Right atrium auricular region (tissue), 2 donors: Measurements from ENCODE around the gene COBL. TPM values are rescaled to one million over a fixed set of nuclear protein-coding genes. Genes with fewer than 3 reads are reported as not detected.
A peak's percentile ranks its signal among the peaks of the same experiment; 100 is the strongest.

Source experiments
- DNase-seq: peaks from one replicate; pipeline ENCODE4 v3.0.0-alpha.2; 2019; ENCODE audit warnings: low spot score
- H3K27ac ChIP-seq, 2 donors: fragments of 200-600 bp; sonication (generic); 1 replicate in 1 of 2; 2 replicates in 1 of 2; pipeline ENCODE4 v1.5.1; 2016 to 2019
- H3K27me3 ChIP-seq, 2 donors: fragments of 200-600 bp; sonication (generic); one replicate each; pipeline versions ENCODE4 v1.5.1 to v1.6.0; 2017 to 2019
- H3K36me3 ChIP-seq: fragments of 200-600 bp; sonication (generic); one replicate; pipeline ENCODE4 v1.5.1; 2016
- H3K4me1 ChIP-seq, 2 donors: fragments of 200-600 bp; sonication (generic); one replicate each; pipeline versions ENCODE4 v1.5.1 to v1.6.0; 2017 to 2019
- H3K4me3 ChIP-seq, 2 donors: fragments of 200-600 bp; sonication (generic); 1 replicate in 1 of 2; 2 replicates in 1 of 2; pipeline ENCODE4 v1.5.1; 2017 to 2019; ENCODE audit warnings: mild to moderate bottlenecking in 1 of 2, moderate library complexity in 1 of 2
- H3K9me3 ChIP-seq, 2 donors: fragments of 200-600 bp; sonication (generic); one replicate each; pipeline ENCODE4 v1.5.1; 2019
- total RNA-seq, 2 donors: library from RNA; depleted of rRNA; stranded (reverse); fragments of >200 nt; gene quantifications; one replicate each; pipeline ENCODE4 v1.1.0, GENCODE V29; 2016
- TF ChIP-seq, protein P1 (sequence below), 2 donors: fragments of 200-600 bp; sonication (generic); IDR thresholded peaks; one replicate each; pipeline ENCODE4 v1.5.1; 2019; ENCODE audit warnings: antibody characterized with exemption in 2 of 2

The COBL gene
- total RNA-seq, 2 donors from 2014 or later: 26.3 to 31.4 TPM

DNA sequence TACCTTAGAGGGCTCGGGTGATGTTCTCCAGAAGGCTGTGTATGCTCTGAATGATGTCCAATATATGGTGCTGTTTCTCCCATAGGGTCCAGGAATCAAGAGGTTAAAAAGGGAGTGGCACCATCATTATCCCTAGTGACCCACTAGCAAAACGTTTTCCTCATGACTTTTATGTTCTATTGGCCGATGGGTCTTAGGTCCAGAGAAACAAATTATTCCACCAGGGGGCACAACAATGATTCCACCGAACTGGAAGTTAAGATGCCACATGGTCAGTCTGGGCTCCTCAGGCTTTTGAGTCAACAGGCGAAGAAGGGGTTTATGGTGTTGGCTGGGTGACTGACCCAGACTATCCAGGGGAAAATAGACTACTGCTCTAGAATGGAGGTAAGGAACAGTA lies 256.1 kb downstream of the COBL start:
- Histone ChIP-seq H3K4me3 (no peak overlapping the region), H3K27ac (no peak overlapping the region), H3K36me3 (no peaks in the 10 kb centered on the region), H3K4me1 (peaks cover 0 to 10% of the 10 kb centered on the region in 2 donors), H3K9me3 (no peaks in the 10 kb centered on the region), H3K27me3 (no peaks in the 10 kb centered on the region)
- TF ChIP-seq, protein P1, sequence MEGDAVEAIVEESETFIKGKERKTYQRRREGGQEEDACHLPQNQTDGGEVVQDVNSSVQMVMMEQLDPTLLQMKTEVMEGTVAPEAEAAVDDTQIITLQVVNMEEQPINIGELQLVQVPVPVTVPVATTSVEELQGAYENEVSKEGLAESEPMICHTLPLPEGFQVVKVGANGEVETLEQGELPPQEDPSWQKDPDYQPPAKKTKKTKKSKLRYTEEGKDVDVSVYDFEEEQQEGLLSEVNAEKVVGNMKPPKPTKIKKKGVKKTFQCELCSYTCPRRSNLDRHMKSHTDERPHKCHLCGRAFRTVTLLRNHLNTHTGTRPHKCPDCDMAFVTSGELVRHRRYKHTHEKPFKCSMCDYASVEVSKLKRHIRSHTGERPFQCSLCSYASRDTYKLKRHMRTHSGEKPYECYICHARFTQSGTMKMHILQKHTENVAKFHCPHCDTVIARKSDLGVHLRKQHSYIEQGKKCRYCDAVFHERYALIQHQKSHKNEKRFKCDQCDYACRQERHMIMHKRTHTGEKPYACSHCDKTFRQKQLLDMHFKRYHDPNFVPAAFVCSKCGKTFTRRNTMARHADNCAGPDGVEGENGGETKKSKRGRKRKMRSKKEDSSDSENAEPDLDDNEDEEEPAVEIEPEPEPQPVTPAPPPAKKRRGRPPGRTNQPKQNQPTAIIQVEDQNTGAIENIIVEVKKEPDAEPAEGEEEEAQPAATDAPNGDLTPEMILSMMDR (IDR thresholded peaks at IDR 0.05): no peak
- peak; percentile 16 for DNase-seq

- no peak overlapping the region for H3K27ac ChIP-seq
- H3K4me3 ChIP-seq: no peak overlapping the region
- no peaks in the 10 kb centered on the region for H3K9me3 ChIP-seq
- no peaks in the 10 kb centered on the region for H3K27me3 ChIP-seq
- H3K36me3 ChIP-seq: no peaks in the 10 kb centered on the region
- no peak for DNase-seq
- TF ChIP-seq, protein P1 (IDR thresholded peaks at IDR 0.05): no peak
- peaks cover 0 to 13% of the 10 kb centered on the region in 2 donors for H3K4me1 ChIP-seq
Measured at GRCh38 chr7:51059504-51060142, 257.0 kb downstream of the COBL start.

DNA sequence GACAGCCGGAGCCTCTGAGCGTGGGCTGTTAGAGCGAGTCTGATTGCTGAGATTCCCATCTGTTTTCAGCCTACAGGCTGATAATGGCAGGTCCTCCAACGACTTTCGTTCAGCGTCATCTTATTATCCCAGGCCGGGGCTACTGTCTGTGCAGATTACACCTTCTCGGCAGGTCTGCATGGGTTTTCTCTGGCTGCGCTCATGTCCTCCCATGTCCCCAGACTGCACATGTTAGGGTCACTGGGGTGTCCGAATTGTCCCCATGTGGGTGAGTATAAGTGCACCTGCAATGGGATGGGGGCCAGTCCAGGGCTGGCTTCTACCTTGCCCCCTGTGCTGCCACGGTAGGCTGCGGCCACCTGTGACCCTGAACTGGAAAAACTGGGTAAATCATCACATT lies 257.8 kb downstream of the COBL start:
- TF ChIP-seq, protein P1 (IDR thresholded peaks at IDR 0.05): no peak
- Histone ChIP-seq H3K27ac (no peak overlapping the region), H3K27me3 (no peaks in the 10 kb centered on the region), H3K4me3 (no peak overlapping the region), H3K9me3 (no peaks in the 10 kb centered on the region), H3K4me1 (peaks cover 0 to 13% of the 10 kb centered on the region in 2 donors), H3K36me3 (no peaks in the 10 kb centered on the region)
- no peak for DNase-seq

GRCh38 chr7:51055039-51055840 lies 261.4 kb downstream of the COBL start:
- no peaks in the 10 kb centered on the region for H3K9me3 ChIP-seq
- no peak overlapping the region for H3K4me3 ChIP-seq
- no peaks in the 10 kb centered on the region for H3K36me3 ChIP-seq
- TF ChIP-seq, protein P1 (IDR thresholded peaks at IDR 0.05): no peak
- H3K27ac ChIP-seq: peak overlapping the region in 1 of 2 donors; percentile 17
- H3K27me3 ChIP-seq: no peaks in the 10 kb centered on the region
- no peak for DNase-seq
- H3K4me1 ChIP-seq: peaks cover 0 to 13% of the 10 kb centered on the region in 2 donors

DNA sequence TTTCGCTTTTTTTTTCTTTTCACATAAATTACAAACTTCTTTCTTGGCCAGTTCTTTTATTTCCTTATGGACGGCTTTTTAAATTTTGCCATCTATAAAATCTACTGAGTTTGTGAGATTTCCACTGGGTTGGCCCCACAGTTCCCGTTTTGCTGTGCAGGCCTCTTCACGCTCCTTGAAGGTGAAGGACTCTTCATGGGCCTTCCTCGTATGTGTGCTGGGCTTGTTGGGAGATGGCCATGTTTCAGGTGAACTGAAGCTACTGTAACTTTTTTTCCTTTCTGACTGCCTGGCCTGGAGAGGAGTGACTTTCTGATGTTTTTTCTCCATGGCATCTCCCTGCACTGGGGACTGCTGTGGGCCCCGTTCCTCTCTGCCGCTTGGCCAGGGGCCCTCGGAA lies 262.4 kb downstream of the COBL start:
- DNase-seq: no peak
- Histone ChIP-seq H3K9me3 (no peaks in the 10 kb centered on the region), H3K27ac (no peak overlapping the region), H3K27me3 (no peaks in the 10 kb centered on the region), H3K36me3 (no peaks in the 10 kb centered on the region), H3K4me3 (no peak overlapping the region), H3K4me1 (peaks cover 0 to 13% of the 10 kb centered on the region in 2 donors)
- TF ChIP-seq, protein P1 (IDR thresholded peaks at IDR 0.05): no peak
